Measurements from ENCODE around the gene MAGI1. TPM values are rescaled to one million over a fixed set of nuclear protein-coding genes. Genes with fewer than 3 reads are reported as not detected.

MAGI1 gene
- polyA plus RNA-seq, 3 donors, result not detected

GRCh38 chr3:65638301-65638700 is 400.4 kb downstream of the MAGI1 start:
- Histone ChIP-seq H3K27ac (ENCODE audit: low read depth in 1 of 2, low read length in 2 of 2) (no peak overlapping the region), H3K4me2 (replicated peaks; ENCODE audit: extremely low read depth, low read length, poor library complexity, severe bottlenecking) (no peak overlapping the region), H2AFZ (ENCODE audit: insufficient read depth, low read depth, low read length, poor library complexity, severe bottlenecking) (no peak overlapping the region), H3K9ac (ENCODE audit: insufficient read depth, low read length, poor library complexity, severe bottlenecking) (no peak overlapping the region), H4K20me1 (ENCODE audit: insufficient read depth, low read length) (no peaks in the 10 kb centered on the region), H3K79me2 (ENCODE audit: insufficient read depth, low read length) (no peaks in the 10 kb centered on the region), H3K27me3 (ENCODE audit: control insufficient read depth in 2 of 2, insufficient read depth in 2 of 2, low read length in 2 of 2) (no peaks in the 10 kb centered on the region), H3K36me3 (replicated peaks in 1 of 2; ENCODE audit: control insufficient read depth in 1 of 2, insufficient read depth in 2 of 2, low read length in 2 of 2) (no peaks in the 10 kb centered on the region), H3K4me1 (ENCODE audit: control insufficient read depth in 1 of 2, insufficient read depth in 2 of 2, low read length in 2 of 2) (no peaks in the 10 kb centered on the region), H3K9me3 (replicated peaks in 1 of 2; ENCODE audit: control insufficient read depth in 1 of 2, insufficient read depth in 1 of 2, low read length in 2 of 2) (no peaks in the 10 kb centered on the region), H3K4me3 (replicated peaks in 1 of 3; ENCODE audit: low read depth in 2 of 3, low read length in 3 of 3) (no peak overlapping the region)
- H3K27me3 Mint-ChIP-seq (ENCODE audit: low read depth in 3 of 3), result no peaks in the 10 kb centered on the region
- H3K9me3 Mint-ChIP-seq, result peaks cover 0 to 11% (median 3%) of the 10 kb centered on the region in 7 donors
- no peak for TF ChIP-seq CTCF (IDR thresholded peaks at IDR 0.05)
- H3K4me3 Mint-ChIP-seq, result no peak overlapping the region
- no peak overlapping the region for H3K27ac Mint-ChIP-seq
- H3K4me1 Mint-ChIP-seq, result no peaks in the 10 kb centered on the region
- no peak for DNase-seq
- H3K36me3 Mint-ChIP-seq, result no peaks in the 10 kb centered on the region
- WGBS (ENCODE audit: insufficient coverage), result 93% methylated on average over 4 of the region's 6 CpGs
- intact Hi-C loops (cut with micrococcal nuclease), result no loop called here

- Mint-ChIP-seq H3K4me1 (no peaks in the 10 kb centered on the region), H3K36me3 (no peaks in the 10 kb centered on the region), H3K9me3 (peaks cover 0 to 11% (median 3%) of the 10 kb centered on the region in 7 donors), H3K27me3 (ENCODE audit: low read depth in 3 of 3) (peaks cover 0 to 2% (median 0%) of the 10 kb centered on the region in 3 donors), H3K4me3 (no peak overlapping the region), H3K27ac (no peak overlapping the region)
- H3K79me2 ChIP-seq (ENCODE audit: insufficient read depth, low read length), result no peaks in the 10 kb centered on the region
- no peak for TF ChIP-seq CTCF (IDR thresholded peaks at IDR 0.05)
- H4K20me1 ChIP-seq (ENCODE audit: insufficient read depth, low read length), result no peaks in the 10 kb centered on the region
- H3K9me3 ChIP-seq (replicated peaks in 1 of 2; ENCODE audit: control insufficient read depth in 1 of 2, insufficient read depth in 1 of 2, low read length in 2 of 2), result no peaks in the 10 kb centered on the region
- no peak overlapping the region for H3K9ac ChIP-seq (ENCODE audit: insufficient read depth, low read length, poor library complexity, severe bottlenecking)
- H3K27me3 ChIP-seq (ENCODE audit: control insufficient read depth in 2 of 2, insufficient read depth in 2 of 2, low read length in 2 of 2), result no peaks in the 10 kb centered on the region
- H3K4me2 ChIP-seq (replicated peaks; ENCODE audit: extremely low read depth, low read length, poor library complexity, severe bottlenecking), result no peak overlapping the region
- no peaks in the 10 kb centered on the region for H3K4me1 ChIP-seq (ENCODE audit: control insufficient read depth in 1 of 2, insufficient read depth in 2 of 2, low read length in 2 of 2)
- no peak overlapping the region for H3K4me3 ChIP-seq (replicated peaks in 1 of 3; ENCODE audit: low read depth in 2 of 3, low read length in 3 of 3)
- H3K36me3 ChIP-seq (replicated peaks in 1 of 2; ENCODE audit: control insufficient read depth in 1 of 2, insufficient read depth in 2 of 2, low read length in 2 of 2), result no peaks in the 10 kb centered on the region
- no CpG with 5 or more reads among the region's 3 CpGs for WGBS (ENCODE audit: insufficient coverage)
- no peak overlapping the region for H3K27ac ChIP-seq (ENCODE audit: low read depth in 1 of 2, low read length in 2 of 2)
- H2AFZ ChIP-seq (ENCODE audit: insufficient read depth, low read depth, low read length, poor library complexity, severe bottlenecking), result no peak overlapping the region
- intact Hi-C loops (cut with micrococcal nuclease), result no loop called here
- no peak for DNase-seq
These were observed 402.4 kb downstream of the MAGI1 start for GRCh38 chr3:65636326-65636725.

Data from CD14-positive monocyte (primary cell).